ENCODE data around the gene TIAM2.

The TIAM2 gene

GRCh38 chr6:155292711-155293110 lies 297.6 kb downstream of the TIAM2 start:
- no peak for TF ChIP-seq POLR2AphosphoS5 (IDR thresholded peaks at IDR 0.05; ENCODE audit: low read depth)
- TF ChIP-seq, protein P1, sequence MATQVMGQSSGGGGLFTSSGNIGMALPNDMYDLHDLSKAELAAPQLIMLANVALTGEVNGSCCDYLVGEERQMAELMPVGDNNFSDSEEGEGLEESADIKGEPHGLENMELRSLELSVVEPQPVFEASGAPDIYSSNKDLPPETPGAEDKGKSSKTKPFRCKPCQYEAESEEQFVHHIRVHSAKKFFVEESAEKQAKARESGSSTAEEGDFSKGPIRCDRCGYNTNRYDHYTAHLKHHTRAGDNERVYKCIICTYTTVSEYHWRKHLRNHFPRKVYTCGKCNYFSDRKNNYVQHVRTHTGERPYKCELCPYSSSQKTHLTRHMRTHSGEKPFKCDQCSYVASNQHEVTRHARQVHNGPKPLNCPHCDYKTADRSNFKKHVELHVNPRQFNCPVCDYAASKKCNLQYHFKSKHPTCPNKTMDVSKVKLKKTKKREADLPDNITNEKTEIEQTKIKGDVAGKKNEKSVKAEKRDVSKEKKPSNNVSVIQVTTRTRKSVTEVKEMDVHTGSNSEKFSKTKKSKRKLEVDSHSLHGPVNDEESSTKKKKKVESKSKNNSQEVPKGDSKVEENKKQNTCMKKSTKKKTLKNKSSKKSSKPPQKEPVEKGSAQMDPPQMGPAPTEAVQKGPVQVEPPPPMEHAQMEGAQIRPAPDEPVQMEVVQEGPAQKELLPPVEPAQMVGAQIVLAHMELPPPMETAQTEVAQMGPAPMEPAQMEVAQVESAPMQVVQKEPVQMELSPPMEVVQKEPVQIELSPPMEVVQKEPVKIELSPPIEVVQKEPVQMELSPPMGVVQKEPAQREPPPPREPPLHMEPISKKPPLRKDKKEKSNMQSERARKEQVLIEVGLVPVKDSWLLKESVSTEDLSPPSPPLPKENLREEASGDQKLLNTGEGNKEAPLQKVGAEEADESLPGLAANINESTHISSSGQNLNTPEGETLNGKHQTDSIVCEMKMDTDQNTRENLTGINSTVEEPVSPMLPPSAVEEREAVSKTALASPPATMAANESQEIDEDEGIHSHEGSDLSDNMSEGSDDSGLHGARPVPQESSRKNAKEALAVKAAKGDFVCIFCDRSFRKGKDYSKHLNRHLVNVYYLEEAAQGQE (IDR thresholded peaks at IDR 0.05; ENCODE audit: insufficient replicate concordance, low read depth): no peak
- no peak for TF ChIP-seq GABPA (IDR thresholded peaks at IDR 0.05; ENCODE audit: low read depth)
- TF ChIP-seq CTCF (IDR thresholded peaks at IDR 0.05; ENCODE audit: insufficient read depth, low read length): no peak
- no peak for TF ChIP-seq SPI1 (IDR thresholded peaks at IDR 0.05; ENCODE audit: borderline replicate concordance, low read depth)
- H3K27me3 ChIP-seq (ENCODE audit: insufficient read depth, poor library complexity, severe bottlenecking): no peaks in the 10 kb centered on the region
- H3K27ac ChIP-seq (replicated peaks): no peak overlapping the region
- no peak overlapping the region for H3K4me3 ChIP-seq (replicated peaks; ENCODE audit: insufficient read depth, low read length)
- no peak for DNase-seq (ENCODE audit: low read depth in 1 of 2, low spot score in 1 of 2)

DNA sequence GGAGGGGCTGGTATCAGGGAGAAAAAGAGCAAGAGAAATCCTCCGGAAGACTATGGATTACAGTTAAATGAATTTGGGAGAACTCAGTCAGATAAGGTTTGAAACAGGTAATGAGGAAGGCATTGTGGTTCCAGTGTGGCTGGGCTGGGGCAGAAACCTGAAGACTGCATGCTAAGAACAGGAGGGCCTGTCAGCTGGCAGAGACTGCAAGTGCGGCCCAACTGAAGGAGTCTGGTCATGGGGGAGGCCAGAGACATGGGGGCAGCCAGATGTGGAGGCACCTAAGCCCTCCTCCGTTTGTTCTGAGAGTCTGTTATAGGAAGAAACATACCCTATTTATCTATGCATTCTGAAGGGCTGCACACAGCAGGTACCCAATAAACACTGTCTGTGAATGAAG lies 302.6 kb downstream of the TIAM2 start:
- Histone ChIP-seq H3K27me3 (ENCODE audit: insufficient read depth, poor library complexity, severe bottlenecking) (no peaks in the 10 kb centered on the region), H3K4me3 (replicated peaks; ENCODE audit: insufficient read depth, low read length) (no peak overlapping the region), H3K27ac (replicated peaks) (no peak overlapping the region)
- TF ChIP-seq SPI1 (IDR thresholded peaks at IDR 0.05; ENCODE audit: borderline replicate concordance, low read depth): no peak
- no peak for TF ChIP-seq POLR2AphosphoS5 (IDR thresholded peaks at IDR 0.05; ENCODE audit: low read depth)
- TF ChIP-seq GABPA (IDR thresholded peaks at IDR 0.05; ENCODE audit: low read depth): no peak
- no peak for TF ChIP-seq CTCF (IDR thresholded peaks at IDR 0.05; ENCODE audit: insufficient read depth, low read length)
- TF ChIP-seq, protein P1 (IDR thresholded peaks at IDR 0.05; ENCODE audit: insufficient replicate concordance, low read depth): no peak
- DNase-seq (ENCODE audit: low read depth in 1 of 2, low spot score in 1 of 2): no peak

- H3K27me3 ChIP-seq (ENCODE audit: insufficient read depth, poor library complexity, severe bottlenecking): no peaks in the 10 kb centered on the region
- H3K4me3 ChIP-seq (replicated peaks; ENCODE audit: insufficient read depth, low read length): no peak overlapping the region
- no peak for DNase-seq (ENCODE audit: low read depth in 1 of 2, low spot score in 1 of 2)
- no peak overlapping the region for H3K27ac ChIP-seq (replicated peaks)
- no peak for TF ChIP-seq SPI1 (IDR thresholded peaks at IDR 0.05; ENCODE audit: borderline replicate concordance, low read depth)
- no peak for TF ChIP-seq POLR2AphosphoS5 (IDR thresholded peaks at IDR 0.05; ENCODE audit: low read depth)
- no peak for TF ChIP-seq CTCF (IDR thresholded peaks at IDR 0.05; ENCODE audit: insufficient read depth, low read length)
- no peak for TF ChIP-seq GABPA (IDR thresholded peaks at IDR 0.05; ENCODE audit: low read depth)
- TF ChIP-seq, protein P1 (IDR thresholded peaks at IDR 0.05; ENCODE audit: insufficient replicate concordance, low read depth): no peak
These were observed 306.8 kb downstream of the TIAM2 start for GRCh38 chr6:155301867-155302266.
